Brain microvascular endothelial cell (primary cell): Measurements from ENCODE around the gene MAP7D2.

Source experiments
- DNase-seq: peaks from one replicate; pipeline ENCODE4 v3.0.0-alpha.2; 2020
- H3K27ac ChIP-seq: fragments of 250-450 bp; sonication (Bioruptor Pico); 2 replicates; pipeline ENCODE4 v1.5.1; 2020; ENCODE audit warnings: mild to moderate bottlenecking, moderate library complexity
- H3K27me3 ChIP-seq: fragments of 250-450 bp; sonication (Bioruptor Pico); replicated peaks from 2 replicates; pipeline ENCODE4 v1.5.1; 2020; ENCODE audit warnings: mild to moderate bottlenecking
- H3K36me3 ChIP-seq: fragments of 250-450 bp; sonication (Bioruptor Pico); replicated peaks from 2 replicates; pipeline ENCODE4 v1.5.1; 2020; ENCODE audit warnings: mild to moderate bottlenecking
- H3K4me3 ChIP-seq: 2 replicates; pipeline ENCODE4 v1.5.1; 2011; ENCODE audit warnings: low read depth, mild to moderate bottlenecking, control low read depth, low read length, moderate library complexity
- CTCF ChIP-seq: IDR thresholded peaks from 2 replicates; pipeline ENCODE4 v1.5.1; 2011; ENCODE audit warnings: low read depth, mild to moderate bottlenecking, moderate library complexity, low read length, control low read depth, inconsistent platforms; ENCODE audit errors: missing control alignments
- in situ Hi-C: cut with HindIII; loops from 2 replicates; pipeline ENCODE4 v1.10.0; 2017; ENCODE audit warnings: low sequenced_read_pairs, low pct_ligation_motif_present

Gene MAP7D2

GRCh38 chrX:20060961-20061748 lies 55.6 kb downstream of the MAP7D2 start:
- DNase-seq, result no peak
- H3K4me3 ChIP-seq, result no peak overlapping the region
- H3K36me3 ChIP-seq, result no peaks in the 10 kb centered on the region
- no peaks in the 10 kb centered on the region for H3K27me3 ChIP-seq
- in situ Hi-C loops, result no loop called here
- no peak overlapping the region for H3K27ac ChIP-seq
- TF ChIP-seq CTCF, result no peak

GRCh38 chrX:20059467-20060128 lies 57.1 kb downstream of the MAP7D2 start:
- Histone ChIP-seq H3K27ac (no peak overlapping the region), H3K4me3 (no peak overlapping the region), H3K36me3 (no peaks in the 10 kb centered on the region), H3K27me3 (no peaks in the 10 kb centered on the region)
- DNase-seq, result no peak
- no peak for TF ChIP-seq CTCF
- in situ Hi-C loops, result no loop called here

- H3K4me3 ChIP-seq, result no peak overlapping the region
- no peaks in the 10 kb centered on the region for H3K27me3 ChIP-seq
- DNase-seq, result no peak
- H3K27ac ChIP-seq, result no peak overlapping the region
- TF ChIP-seq CTCF, result no peak
- H3K36me3 ChIP-seq, result no peaks in the 10 kb centered on the region
- in situ Hi-C loops, result no loop called here
Observed at GRCh38 chrX:20057479-20057878, 59.2 kb downstream of the MAP7D2 start.

- in situ Hi-C loops, result no loop called here
- Histone ChIP-seq H3K4me3 (no peak overlapping the region), H3K27ac (no peak overlapping the region), H3K27me3 (no peaks in the 10 kb centered on the region), H3K36me3 (no peaks in the 10 kb centered on the region)
- no peak for TF ChIP-seq CTCF
- DNase-seq, result no peak
Observed at GRCh38 chrX:20056704-20057103, 60.0 kb downstream of the MAP7D2 start.

- no peak for DNase-seq
- TF ChIP-seq CTCF, result no peak
- Histone ChIP-seq H3K36me3 (no peaks in the 10 kb centered on the region), H3K4me3 (no peak overlapping the region), H3K27me3 (no peaks in the 10 kb centered on the region), H3K27ac (no peak overlapping the region)
- in situ Hi-C loops, result no loop called here
Observed at GRCh38 chrX:20053537-20053936, 63.2 kb downstream of the MAP7D2 start.
